Mesodermal cell (in vitro differentiated cells): ENCODE results near the gene SLIT3.

Experiments
- H3K27ac ChIP-seq: 2 replicates; pipeline ENCODE4 v1.7.0; 2013; ENCODE audit warnings: mild to moderate bottlenecking, low read depth, low read length, moderate library complexity; ENCODE audit not compliant: severe bottlenecking
- H3K36me3 ChIP-seq: 2 replicates; pipeline ENCODE4 v1.7.1; 2013; ENCODE audit warnings: mild to moderate bottlenecking, low read length, moderate library complexity; ENCODE audit not compliant: control insufficient read depth, insufficient read depth
- H3K4me1 ChIP-seq: one replicate; pipeline ENCODE4 v1.7.1; 2013; ENCODE audit warnings: mild to moderate bottlenecking, low read length; ENCODE audit not compliant: insufficient read depth, control insufficient read depth, poor library complexity, severe bottlenecking
- H3K4me3 ChIP-seq: 2 replicates; pipeline ENCODE4 v1.7.0; 2013; ENCODE audit warnings: low read length, control low read depth, mild to moderate bottlenecking; ENCODE audit not compliant: insufficient read depth, poor library complexity, severe bottlenecking; ENCODE audit errors: extremely low read depth
- H3K9me3 ChIP-seq: 2 replicates; pipeline ENCODE4 v1.7.1; 2013; ENCODE audit warnings: mild to moderate bottlenecking, low read length, moderate library complexity; ENCODE audit not compliant: control insufficient read depth
- WGBS, 2 experiments: methylation state at CpG; one replicate each; pipeline ENCODE4 v1.1.5; 2013; ENCODE audit warnings: missing lambda C conversion rate in 2 of 2; ENCODE audit not compliant: insufficient coverage in 2 of 2; 5-methylcytosine and 5-hydroxymethylcytosine counted together

SLIT3 gene

GRCh38 chr5:168869615-168870227, 431.2 kb downstream of the SLIT3 start:
- Histone ChIP-seq H3K9me3 (no peaks in the 10 kb centered on the region), H3K36me3 (no peaks in the 10 kb centered on the region), H3K27ac (no peak overlapping the region), H3K4me3 (no peak overlapping the region), H3K4me1 (peaks cover 13% of the 10 kb centered on the region)
- 95% methylated on average over 11 to 12 of the region's 12 CpGs for WGBS, 2 experiments

- Histone ChIP-seq H3K36me3 (no peaks in the 10 kb centered on the region), H3K9me3 (no peaks in the 10 kb centered on the region), H3K27ac (no peak overlapping the region), H3K4me3 (no peak overlapping the region), H3K4me1 (peaks cover 13% of the 10 kb centered on the region)
- 76 to 88% methylated on average over 4 of the region's 4 CpGs for WGBS, 2 experiments
Observed at GRCh38 chr5:168867241-168867640, 433.7 kb downstream of the SLIT3 start.

GRCh38 chr5:168865968-168866367, 435.0 kb downstream of the SLIT3 start:
- Histone ChIP-seq H3K4me1 (peaks cover 13% of the 10 kb centered on the region), H3K9me3 (no peaks in the 10 kb centered on the region), H3K27ac (no peak overlapping the region), H3K4me3 (no peak overlapping the region), H3K36me3 (no peaks in the 10 kb centered on the region)
- 17 to 27% methylated on average over 1 to 5 of the region's 5 CpGs for WGBS, 2 experiments

- H3K9me3 ChIP-seq: no peaks in the 10 kb centered on the region
- peaks cover 13% of the 10 kb centered on the region for H3K4me1 ChIP-seq
- H3K27ac ChIP-seq: no peak overlapping the region
- no peaks in the 10 kb centered on the region for H3K36me3 ChIP-seq
- H3K4me3 ChIP-seq: no peak overlapping the region
- WGBS, 2 experiments: 91 to 93% methylated on average over 2 of the region's 5 CpGs
Observed at GRCh38 chr5:168863021-168863420, 437.9 kb downstream of the SLIT3 start.

GRCh38 chr5:168860503-168860902, 440.4 kb downstream of the SLIT3 start:
- Histone ChIP-seq H3K9me3 (no peaks in the 10 kb centered on the region), H3K36me3 (no peaks in the 10 kb centered on the region), H3K4me3 (no peak overlapping the region), H3K27ac (no peak overlapping the region), H3K4me1 (no peaks in the 10 kb centered on the region)
- WGBS, 2 experiments: no CpG with 5 or more reads among the region's 1 CpG

GRCh38 chr5:168860081-168860480, 440.9 kb downstream of the SLIT3 start:
- H3K4me3 ChIP-seq: no peak overlapping the region
- no peaks in the 10 kb centered on the region for H3K4me1 ChIP-seq
- WGBS, 2 experiments: no CpG with 5 or more reads among the region's 1 CpG
- H3K27ac ChIP-seq: no peak overlapping the region
- no peaks in the 10 kb centered on the region for H3K36me3 ChIP-seq
- H3K9me3 ChIP-seq: no peaks in the 10 kb centered on the region

GRCh38 chr5:168859471-168859870, 441.5 kb downstream of the SLIT3 start:
- H3K4me1 ChIP-seq: no peaks in the 10 kb centered on the region
- no peak overlapping the region for H3K4me3 ChIP-seq
- no peaks in the 10 kb centered on the region for H3K36me3 ChIP-seq
- 92 to 94% methylated on average over 2 to 3 of the region's 4 CpGs for WGBS, 2 experiments
- H3K27ac ChIP-seq: no peak overlapping the region
- H3K9me3 ChIP-seq: no peaks in the 10 kb centered on the region

- H3K9me3 ChIP-seq: no peaks in the 10 kb centered on the region
- H3K4me3 ChIP-seq: no peak overlapping the region
- H3K4me1 ChIP-seq: no peaks in the 10 kb centered on the region
- WGBS, 2 experiments: 85 to 100% methylated on average over 2 of the region's 6 CpGs
- H3K36me3 ChIP-seq: no peaks in the 10 kb centered on the region
- no peak overlapping the region for H3K27ac ChIP-seq
Observed at GRCh38 chr5:168858994-168859393, 441.9 kb downstream of the SLIT3 start.

- H3K27ac ChIP-seq: no peak overlapping the region
- WGBS, 2 experiments: 91 to 94% methylated on average over 3 of the region's 4 CpGs
Observed at GRCh38 chr5:168858371-168858770, 442.6 kb downstream of the SLIT3 start.

GRCh38 chr5:168853972-168854371, 447.0 kb downstream of the SLIT3 start:
- peaks cover 11% of the 10 kb centered on the region for H3K4me1 ChIP-seq
- no peaks in the 10 kb centered on the region for H3K36me3 ChIP-seq
- H3K4me3 ChIP-seq: no peak overlapping the region
- no peaks in the 10 kb centered on the region for H3K9me3 ChIP-seq
- H3K27ac ChIP-seq: no peak overlapping the region
- 50 to 80% methylated on average over 1 to 2 of the region's 5 CpGs for WGBS, 2 experiments

More at GRCh38 chr5:168858371-168858770, 442.6 kb downstream of the SLIT3 start:
- H3K4me3 ChIP-seq: no peak overlapping the region
- H3K9me3 ChIP-seq: no peaks in the 10 kb centered on the region
- no peaks in the 10 kb centered on the region for H3K36me3 ChIP-seq
- H3K4me1 ChIP-seq: no peaks in the 10 kb centered on the region

GRCh38 chr5:168852329-168852728, 448.6 kb downstream of the SLIT3 start:
- H3K4me3 ChIP-seq: no peak overlapping the region
- peak overlapping the region; percentile 87 for H3K27ac ChIP-seq
- WGBS, 2 experiments: 73 to 87% methylated on average over 3 to 4 of the region's 4 CpGs

More at GRCh38 chr5:168852329-168852728, 448.6 kb downstream of the SLIT3 start:
- Histone ChIP-seq H3K4me1 (peaks cover 11% of the 10 kb centered on the region), H3K9me3 (no peaks in the 10 kb centered on the region), H3K36me3 (no peaks in the 10 kb centered on the region)
